HepG2 (cell line): Measurements from ENCODE around the gene RASSF10. TPM values are rescaled to one million over a fixed set of nuclear protein-coding genes. Genes with fewer than 3 reads are reported as not detected.

Experiments
- ATAC-seq: fragments of 200-7000 bp; cut with Tn5 transposase; 3 replicates; pipeline ENCODE4 v1.9.1; 2020; ENCODE audit warnings: mild to moderate bottlenecking, moderate library complexity
- BruUV-seq: library from RNA; stranded (reverse); fragments of 400-500 nt; replicated peaks from 2 replicates; lab custom pipeline; 2021; lab: Mats Ljungman, UMichigan
- CTCF ChIA-PET: fragments of 300-600 bp; formaldehyde crosslinking; extraction: SDS; loops from one replicate; lab custom pipeline; 2021; ENCODE audit warnings: low total read pairs, inconsistent platforms, low intra/inter-chr PET ratio; lab: Yijun Ruan, JAX
- POLR2A ChIA-PET: fragments of 350-600 bp; sonication (Branson Sonifier 250); formaldehyde crosslinking; loops from one replicate; lab custom pipeline; 2020; ENCODE audit warnings: antibody characterized with exemption, inconsistent platforms; lab: Yijun Ruan, JAX
- DNase-seq: peaks from one replicate; pipeline ENCODE4 v3.0.0-alpha.2; 2015; ENCODE audit warnings: low spot score
- FAIRE-seq: peaks from 3 replicates; lab custom pipeline; 2011; peaks lifted over from hg19 to GRCh38; lab: Jason Lieb, UNC
- H2AFZ ChIP-seq: one replicate; pipeline ENCODE4 v1.6.1; 2011; ENCODE audit warnings: low read length, inconsistent platforms
- H3K27ac ChIP-seq: fragments of 300-600 bp; 3 replicates; pipeline ENCODE4 v1.8.0; 2011; ENCODE audit warnings: mixed run types, mild to moderate bottlenecking, mixed read lengths, low read length, inconsistent platforms; ENCODE audit not compliant: insufficient read depth; ENCODE audit errors: extremely low read length
- H3K27me3 ChIP-seq, 2 experiments: fragments of 200-600 bp in 1 of 2; 2 replicates in 1 of 2; 3 replicates in 1 of 2; pipeline versions ENCODE4 v1.6.0 to v1.8.0; 2011; ENCODE audit warnings: low read length in 2 of 2, mild to moderate bottlenecking in 2 of 2, moderate library complexity in 2 of 2, inconsistent platforms in 1 of 2; ENCODE audit not compliant: insufficient read depth in 2 of 2, control insufficient read depth in 1 of 2
- H3K36me3 ChIP-seq, 2 experiments: fragments of 200-600 bp in 1 of 2; replicated peaks in 1 of 2; 2 replicates in 1 of 2; 3 replicates in 1 of 2; pipeline versions ENCODE4 v1.5.1 to v1.8.0; 2011; ENCODE audit warnings: low read length in 2 of 2, inconsistent platforms in 1 of 2; ENCODE audit not compliant: insufficient read depth in 2 of 2, control insufficient read depth in 1 of 2
- H3K4me1 ChIP-seq: 2 replicates; pipeline ENCODE4 v1.5.1; 2012; ENCODE audit warnings: low read length, inconsistent platforms; ENCODE audit not compliant: insufficient read depth
- H3K4me2 ChIP-seq: 2 replicates; pipeline ENCODE4 v1.6.0; 2011; ENCODE audit warnings: low read depth, low read length, inconsistent platforms
- H3K4me3 ChIP-seq, 3 experiments: fragments of 200-600 bp in 1 of 3; sonication (generic), shearing (Covaris generic) in 1 of 3; replicated peaks in 1 of 3; 2 replicates each; pipeline ENCODE4 v1.5.1; 2011 to 2016; ENCODE audit warnings: low read length in 3 of 3, inconsistent platforms in 2 of 3, low read depth in 2 of 3, mild to moderate bottlenecking in 2 of 3, control low read depth in 1 of 3, mixed read lengths in 1 of 3; ENCODE audit not compliant: insufficient read depth in 1 of 3
- H3K79me2 ChIP-seq: one replicate; pipeline ENCODE4 v1.6.1; 2011; ENCODE audit warnings: low read length, inconsistent platforms; ENCODE audit not compliant: insufficient read depth
- H3K9ac ChIP-seq: 2 replicates; pipeline ENCODE4 v1.6.0; 2011; ENCODE audit warnings: mild to moderate bottlenecking, low read depth, low read length, inconsistent platforms; ENCODE audit not compliant: insufficient read depth
- H3K9me3 ChIP-seq: 2 replicates; pipeline ENCODE4 v1.5.1; 2012; ENCODE audit warnings: mild to moderate bottlenecking, low read length
- H4K20me1 ChIP-seq: 2 replicates; pipeline ENCODE4 v1.6.0; 2011; ENCODE audit warnings: inconsistent platforms, mild to moderate bottlenecking, low read length, moderate library complexity; ENCODE audit not compliant: insufficient read depth
- CHD2 ChIP-seq: IDR thresholded peaks from 2 replicates; pipeline ENCODE4 v1.6.1; 2011; ENCODE audit warnings: low read depth, low read length, improper control_type of control experiment
- DNMT1 ChIP-seq: sonication (generic); formaldehyde crosslinking; IDR thresholded peaks from 2 replicates; pipeline ENCODE4 v1.5.1; 2020; ENCODE audit warnings: mild to moderate bottlenecking, missing genetic modification reagents
- FOXP4 ChIP-seq: sonication (generic); formaldehyde crosslinking; IDR thresholded peaks from 2 replicates; pipeline ENCODE4 v1.4.0; 2020; ENCODE audit warnings: missing genetic modification reagents
- GPN1 ChIP-seq: sonication (generic); formaldehyde crosslinking; IDR thresholded peaks from 2 replicates; pipeline ENCODE4 v1.5.1; 2020; ENCODE audit warnings: missing genetic modification reagents, borderline replicate concordance
- MEIS2 ChIP-seq: sonication (generic); formaldehyde crosslinking; IDR thresholded peaks from 2 replicates; pipeline ENCODE4 v1.9.0; 2021; ENCODE audit warnings: mild to moderate bottlenecking, missing genetic modification reagents
- MTF2 ChIP-seq: sonication (generic); formaldehyde crosslinking; IDR thresholded peaks from 2 replicates; pipeline ENCODE4 v1.5.0; 2020; ENCODE audit warnings: missing genetic modification reagents, borderline replicate concordance
- NR0B2 ChIP-seq: sonication (generic); formaldehyde crosslinking; IDR thresholded peaks from 2 replicates; pipeline ENCODE4 v1.4.0; 2020; ENCODE audit warnings: mild to moderate bottlenecking, missing genetic modification reagents
- NR2C2 ChIP-seq: sonication (generic); formaldehyde crosslinking; IDR thresholded peaks from 2 replicates; pipeline ENCODE4 v1.4.0; 2020; ENCODE audit warnings: missing genetic modification reagents, mild to moderate bottlenecking, moderate library complexity, borderline replicate concordance
- SRF ChIP-seq: IDR thresholded peaks from 2 replicates; pipeline ENCODE4 v1.6.1; 2011; ENCODE audit warnings: mild to moderate bottlenecking, low read depth, low read length, moderate library complexity
- ZNF275 ChIP-seq: sonication (generic); formaldehyde crosslinking; IDR thresholded peaks from 2 replicates; pipeline ENCODE4 v1.8.0; 2022; ENCODE audit warnings: missing genetic modification reagents, mild to moderate bottlenecking, inconsistent platforms, borderline replicate concordance
- ZNF292 ChIP-seq: sonication (generic); formaldehyde crosslinking; IDR thresholded peaks from 2 replicates; pipeline ENCODE4 v1.8.1; 2022; ENCODE audit warnings: mild to moderate bottlenecking, low read depth, missing genetic modification reagents, borderline replicate concordance
- ZNF343 ChIP-seq: sonication (generic); formaldehyde crosslinking; IDR thresholded peaks from 2 replicates; pipeline ENCODE4 v1.4.0; 2020; ENCODE audit warnings: mild to moderate bottlenecking, missing genetic modification reagents
- ZNF354B ChIP-seq: sonication (generic); formaldehyde crosslinking; IDR thresholded peaks from 2 replicates; pipeline ENCODE4 v1.8.0; 2022; ENCODE audit warnings: mild to moderate bottlenecking, missing genetic modification reagents
- ZNF468 ChIP-seq: sonication (generic); formaldehyde crosslinking; IDR thresholded peaks from 2 replicates; pipeline ENCODE4 v1.8.0; 2022; ENCODE audit warnings: mild to moderate bottlenecking, moderate library complexity, missing genetic modification reagents
- ZNF577 ChIP-seq: sonication (generic); formaldehyde crosslinking; IDR thresholded peaks from 2 replicates; pipeline ENCODE4 v1.4.0; 2020; ENCODE audit warnings: mild to moderate bottlenecking, low read depth, missing genetic modification reagents, borderline replicate concordance
- ZNF83 ChIP-seq: sonication (generic); formaldehyde crosslinking; IDR thresholded peaks from 2 replicates; pipeline ENCODE4 v1.4.0; 2020; ENCODE audit warnings: missing genetic modification reagents, mild to moderate bottlenecking, borderline replicate concordance
- in situ Hi-C: cut with HindIII; loops from 2 replicates; pipeline ENCODE4 v1.10.0; 2017; ENCODE audit warnings: low pct_unique_long_range_greater_than_20kb; ENCODE audit not compliant: extremely low pct_ligation_motif_present
- intact Hi-C: fragments of 100-400 bp; cut with micrococcal nuclease; formaldehyde crosslinking; loops from one replicate; pipeline ENCODE4 v1.10.0; 2022; ENCODE audit not compliant: unreplicated experiment
- polyA plus RNA-seq, 8 experiments: library from polyadenylated mRNA; depleted of rRNA in 3 of 8; stranded (reverse) in 7 of 8; unstranded in 1 of 8; fragments of >200 nt; fragmentation: Illumina TruSeq in 4 of 8; extraction: Trizol in 4 of 8; gene quantifications; 2 replicates each; pipeline versions ENCODE4 v1.2.1 to v1.2.3, GENCODE V29; 2011 to 2016; ENCODE audit warnings: low read depth in 4 of 8, missing spikeins in 1 of 8, mixed read lengths in 1 of 8; ENCODE audit not compliant: insufficient read depth in 1 of 8
- total RNA-seq, 5 experiments: library from RNA; depleted of rRNA; stranded (reverse); fragments of >200 nt; fragmentation: Illumina TruSeq; extraction: Trizol; gene quantifications; 2 replicates each; pipeline ENCODE4 v1.2.3, GENCODE V29; 2016; ENCODE audit warnings: low read depth in 1 of 5

Gene RASSF10
- total and polyA plus RNA-seq, 2 of the 13 experiments (the other 11 are each of a cell fraction or from before 2014, with no cell fraction given), result not detected

GRCh38 chr11:12994476-12994875 lies 14.6 kb upstream of the RASSF10 start (continued):
- no peak for TF ChIP-seq NR0B2
- TF ChIP-seq ZNF292 (CRISPR knock-in tag), result no peak
- TF ChIP-seq MTF2, result no peak
- TF ChIP-seq DNMT1 (CRISPR knock-in tag), result no peak
- TF ChIP-seq GPN1 (CRISPR knock-in tag), result no peak
- TF ChIP-seq SRF, result no peak
- no peak for TF ChIP-seq CHD2

- Histone ChIP-seq H3K9me3 (no peaks in the 10 kb centered on the region), H3K4me2 (no peak overlapping the region), H3K4me3 (no peak overlapping the region), H3K79me2 (no peaks in the 10 kb centered on the region), H3K36me3 (no peaks in the 10 kb centered on the region), H3K27me3 (no peaks in the 10 kb centered on the region), H3K27ac (no peak overlapping the region), H3K4me1 (peaks cover 17% of the 10 kb centered on the region), H2AFZ (no peak overlapping the region), H4K20me1 (no peaks in the 10 kb centered on the region), H3K9ac (no peak overlapping the region)
- ChIA-PET POLR2A (no interaction called here), CTCF (no interaction called here)
- in situ Hi-C loops, result no loop called here
- FAIRE-seq (no peak), ATAC-seq (no peak), DNase-seq (no peak)
- intact Hi-C loops, result no loop called here
- no peak for TF ChIP-seq NR2C2 (CRISPR knock-in tag)
- no TSS peak for BruUV-seq
These were observed 13.9 kb upstream of the RASSF10 start for GRCh38 chr11:12995188-12995587.

GRCh38 chr11:12995823-12996222 lies 13.3 kb upstream of the RASSF10 start:
- H3K4me2 ChIP-seq, result no peak overlapping the region
- ChIA-PET CTCF (no interaction called here), POLR2A (no interaction called here)
- no peak overlapping the region for H2AFZ ChIP-seq
- DNase-seq (no peak), ATAC-seq (no peak), FAIRE-seq (no peak)
- peaks cover 17% of the 10 kb centered on the region for H3K4me1 ChIP-seq
- H3K9ac ChIP-seq, result no peak overlapping the region
- no peak overlapping the region for H3K4me3 ChIP-seq
- no peaks in the 10 kb centered on the region for H3K9me3 ChIP-seq
- no peaks in the 10 kb centered on the region for H4K20me1 ChIP-seq
- in situ Hi-C loops (no loop called here), intact Hi-C loops (no loop called here)
- no peaks in the 10 kb centered on the region for H3K36me3 ChIP-seq
- H3K79me2 ChIP-seq, result no peaks in the 10 kb centered on the region
- BruUV-seq, result no TSS peak
- no peak overlapping the region for H3K27ac ChIP-seq
- no peaks in the 10 kb centered on the region for H3K27me3 ChIP-seq
- TF ChIP-seq ZNF343 (CRISPR knock-in tag) (no peak), ZNF83 (CRISPR knock-in tag) (no peak), ZNF468 (CRISPR knock-in tag) (no peak), FOXP4 (CRISPR knock-in tag) (no peak), MEIS2 (no peak), ZNF577 (CRISPR knock-in tag) (no peak), ZNF354B (CRISPR knock-in tag) (no peak), ZNF275 (CRISPR knock-in tag) (no peak)
